DMS 273 (cell line): Measurements from ENCODE around the gene BTD.

Source experiments
- DNase-seq: peaks from one replicate; lab custom pipeline; 2025; ENCODE audit not compliant: unreplicated experiment; lab: John Stamatoyannopoulos, UW

Gene BTD

GRCh38 chr3:15635121-15635661 lies 33.6 kb downstream of the BTD start:
- DNase-seq: no peak

- DNase-seq: no peak
These were observed 34.6 kb downstream of the BTD start for GRCh38 chr3:15636028-15636709.

GRCh38 chr3:15637131-15637951 lies 35.8 kb downstream of the BTD start:
- DNase-seq: no peak

GRCh38 chr3:15638193-15638890 lies 36.8 kb downstream of the BTD start:
- no peak for DNase-seq

GRCh38 chr3:15638891-15639262 lies 37.3 kb downstream of the BTD start:
- DNase-seq: no peak

- no peak for DNase-seq
These were observed 43.7 kb downstream of the BTD start for GRCh38 chr3:15645246-15645645.

- DNase-seq: no peak
These were observed 44.4 kb downstream of the BTD start for GRCh38 chr3:15645740-15646501.

GRCh38 chr3:15646851-15647511 lies 45.4 kb downstream of the BTD start:
- DNase-seq: no peak

- DNase-seq: no peak
These were observed 46.1 kb downstream of the BTD start for GRCh38 chr3:15647611-15648167.

GRCh38 chr3:15649341-15649740 lies 47.8 kb downstream of the BTD start:
- DNase-seq: no peak

GRCh38 chr3:15649858-15650257 lies 48.3 kb downstream of the BTD start:
- DNase-seq: no peak

- no peak for DNase-seq
These were observed 49.9 kb downstream of the BTD start for GRCh38 chr3:15651396-15651795.

- DNase-seq: no peak
These were observed 51.8 kb downstream of the BTD start for GRCh38 chr3:15653321-15653720.

- no peak for DNase-seq
These were observed 52.6 kb downstream of the BTD start for GRCh38 chr3:15654127-15654526.

GRCh38 chr3:15654891-15655290 lies 53.3 kb downstream of the BTD start:
- no peak for DNase-seq

GRCh38 chr3:15656342-15656741 lies 54.8 kb downstream of the BTD start:
- DNase-seq: no peak

GRCh38 chr3:15657016-15657415 lies 55.5 kb downstream of the BTD start:
- DNase-seq: no peak

GRCh38 chr3:15659254-15659975 lies 57.9 kb downstream of the BTD start:
- DNase-seq: no peak
